GM18951 (cell line): Measurements from ENCODE around the gene LMCD1.

Experiments
- POLR2A ChIP-seq: IDR thresholded peaks from 4 replicates; pipeline ENCODE4 v1.6.1; 2011; ENCODE audit warnings: mild to moderate bottlenecking; ENCODE audit not compliant: insufficient read length, insufficient read depth; ENCODE audit errors: extremely low read depth
- in situ Hi-C: fragments of 300-500 bp; cut with MboI; formaldehyde crosslinking; loops from one replicate; pipeline ENCODE4 v1.12.0; 2022; ENCODE audit warnings: low sequenced_read_pairs, mixed read lengths, inconsistent platforms; ENCODE audit not compliant: unreplicated experiment

The LMCD1 gene

GRCh38 chr3:8557298-8557697 is 55.7 kb downstream of the LMCD1 start:
- no peak for TF ChIP-seq POLR2A

GRCh38 chr3:8558645-8559044 is 57.0 kb downstream of the LMCD1 start:
- in situ Hi-C loops = no loop called here
- TF ChIP-seq POLR2A = no peak

More at GRCh38 chr3:8557298-8557697, 55.7 kb downstream of the LMCD1 start:
- in situ Hi-C loops = no loop called here

DNA sequence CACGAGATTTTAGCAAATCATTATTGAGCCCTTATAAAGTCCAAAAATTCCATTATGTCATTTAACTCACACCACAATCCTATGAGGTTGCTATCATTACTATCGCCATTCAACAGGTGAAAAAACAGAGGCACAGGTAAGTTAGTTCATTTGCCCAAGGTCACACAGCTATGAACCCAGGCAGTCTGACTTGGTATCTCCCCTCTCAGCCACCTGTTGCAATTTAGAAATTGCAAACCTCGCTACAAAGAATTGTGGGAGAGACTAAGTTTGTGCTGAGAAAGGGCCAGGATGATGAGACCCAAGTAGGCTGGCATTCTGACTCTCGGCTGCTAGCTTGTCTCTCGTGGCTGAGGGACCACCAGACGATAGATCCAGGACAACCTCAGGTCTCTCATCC is 57.7 kb downstream of the LMCD1 start:
- in situ Hi-C loops = no loop called here
- no peak for TF ChIP-seq POLR2A

GRCh38 chr3:8560366-8561007 is 58.9 kb downstream of the LMCD1 start:
- no peak for TF ChIP-seq POLR2A
- in situ Hi-C loops = no loop called here

DNA sequence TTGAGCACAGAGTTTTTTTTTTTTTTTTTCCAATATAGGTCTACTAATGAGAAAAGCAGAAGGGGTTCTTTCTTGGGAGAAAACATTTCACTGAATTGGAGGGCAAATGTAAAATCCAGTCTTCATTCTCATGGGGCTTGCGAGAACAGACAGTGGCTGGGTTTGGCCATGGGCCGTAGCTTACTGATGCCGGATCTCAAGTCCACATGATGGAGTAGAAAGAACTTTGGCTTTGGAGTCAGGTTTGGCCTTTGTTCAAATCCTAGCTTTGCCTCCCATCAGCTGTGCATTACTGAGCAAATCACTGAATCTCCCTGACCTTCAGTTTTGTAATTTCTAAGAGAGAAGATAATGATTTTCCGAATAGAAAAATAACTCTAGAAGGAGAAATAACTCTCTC is 59.7 kb downstream of the LMCD1 start:
- TF ChIP-seq POLR2A = no peak
- in situ Hi-C loops = no loop called here

DNA sequence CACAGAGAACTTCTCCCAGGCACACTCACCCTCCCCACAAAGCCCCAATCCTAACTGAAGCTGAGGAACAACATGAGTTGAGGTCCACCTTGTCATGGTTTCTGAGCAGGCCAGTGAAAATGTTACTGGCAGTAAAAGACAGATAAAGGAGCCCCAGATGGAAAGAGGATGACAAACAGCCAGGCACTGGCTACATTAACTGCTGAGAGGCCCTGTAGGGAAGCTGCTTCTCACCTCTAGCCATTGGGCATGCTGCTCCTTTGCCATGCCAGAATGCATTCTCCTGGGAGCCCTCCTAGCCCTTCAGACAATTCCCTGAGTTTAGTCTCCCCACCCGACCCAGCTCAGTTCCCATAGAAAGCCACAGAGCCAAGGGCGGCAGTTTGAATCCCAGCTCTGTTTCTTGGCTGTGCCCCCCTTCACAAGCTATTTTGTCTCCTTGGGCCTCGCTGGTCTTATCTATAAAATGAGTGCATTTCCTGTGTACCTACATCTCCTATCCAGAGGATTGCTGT is 60.5 kb downstream of the LMCD1 start:
- in situ Hi-C loops = no loop called here
- TF ChIP-seq POLR2A = no peak

GRCh38 chr3:8563146-8563545 is 61.5 kb downstream of the LMCD1 start:
- TF ChIP-seq POLR2A = no peak
- in situ Hi-C loops = no loop called here

GRCh38 chr3:8563597-8563996 is 62.0 kb downstream of the LMCD1 start:
- no peak for TF ChIP-seq POLR2A
- in situ Hi-C loops = no loop called here

DNA sequence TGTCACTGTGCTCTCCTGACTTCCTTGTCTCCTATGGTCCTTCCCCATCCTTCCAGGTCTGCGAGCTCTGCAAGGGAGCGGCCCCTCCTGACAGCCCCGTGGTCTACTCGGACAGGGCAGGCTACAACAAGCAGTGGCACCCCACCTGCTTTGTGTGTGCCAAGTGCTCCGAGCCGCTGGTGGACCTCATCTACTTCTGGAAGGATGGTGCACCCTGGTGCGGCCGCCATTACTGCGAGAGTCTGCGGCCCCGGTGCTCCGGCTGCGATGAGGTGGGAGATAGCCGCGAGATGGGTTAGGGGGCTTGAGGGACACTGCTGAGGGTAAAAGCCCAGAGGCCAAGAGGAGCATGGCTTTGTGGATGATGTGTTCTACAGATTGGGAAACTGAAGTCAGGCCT is 63.8 kb downstream of the LMCD1 start:
- in situ Hi-C loops = no loop called here
- TF ChIP-seq POLR2A = no peak

DNA sequence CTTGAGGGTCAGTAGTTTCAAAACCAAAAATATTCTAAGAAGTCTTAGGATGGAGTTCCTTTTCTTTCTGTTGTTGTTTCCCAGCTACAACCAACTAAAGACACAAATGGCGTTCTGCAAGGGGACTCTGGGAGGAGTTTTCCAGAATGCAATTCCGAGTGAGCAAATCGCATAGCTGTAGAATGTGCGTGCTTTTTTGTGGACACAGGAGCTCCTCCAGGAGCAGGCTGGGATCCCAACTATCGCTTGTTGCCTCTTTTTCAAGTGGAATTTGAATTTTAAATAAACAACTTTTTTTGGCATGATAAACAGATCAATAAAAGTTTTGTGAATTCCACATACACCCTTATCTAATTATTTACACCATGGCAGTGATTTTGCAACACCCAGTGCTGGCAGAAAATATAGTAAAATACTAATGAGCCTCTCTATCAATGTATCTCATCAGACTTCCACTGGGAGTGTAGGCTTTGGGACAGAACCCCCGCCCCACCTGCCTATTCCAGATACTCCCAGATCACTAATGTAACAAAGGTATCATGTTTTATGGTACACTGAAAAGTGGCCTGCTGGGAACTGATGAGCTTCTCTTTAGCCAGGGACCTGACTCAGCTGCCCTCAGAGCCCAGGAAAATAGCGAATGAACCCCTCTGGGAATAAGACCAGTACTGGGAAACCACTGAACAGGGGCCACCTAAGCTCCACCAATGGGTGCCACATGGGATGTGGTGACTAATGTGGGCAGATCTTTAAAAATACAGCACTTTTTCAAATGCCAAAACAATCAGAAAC is 66.4 kb downstream of the LMCD1 start:
- in situ Hi-C loops = no loop called here
- no peak for TF ChIP-seq POLR2A

DNA sequence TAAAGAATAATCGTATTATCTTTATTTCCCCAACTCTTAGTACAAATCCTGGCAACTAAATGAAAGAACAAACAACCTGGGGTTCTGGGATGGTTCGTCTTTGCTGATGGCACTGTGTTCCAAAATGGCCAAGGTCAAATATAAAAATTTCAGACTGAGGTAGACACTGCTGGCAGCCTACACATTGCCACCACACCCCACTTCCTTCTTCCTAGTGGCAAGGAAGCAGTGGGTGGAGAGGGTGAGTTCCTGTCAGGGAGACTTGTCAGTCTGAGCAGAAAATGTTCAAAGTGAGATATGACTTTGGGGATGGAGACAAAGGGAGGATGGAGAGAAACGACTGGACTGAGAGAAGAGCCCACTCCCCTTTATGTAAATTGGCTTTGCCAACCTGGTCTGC is 69.6 kb downstream of the LMCD1 start:
- in situ Hi-C loops = no loop called here
- no peak for TF ChIP-seq POLR2A

- in situ Hi-C loops = no loop called here
- no peak for TF ChIP-seq POLR2A
Measured at GRCh38 chr3:8573342-8573926, 71.8 kb downstream of the LMCD1 start.

DNA sequence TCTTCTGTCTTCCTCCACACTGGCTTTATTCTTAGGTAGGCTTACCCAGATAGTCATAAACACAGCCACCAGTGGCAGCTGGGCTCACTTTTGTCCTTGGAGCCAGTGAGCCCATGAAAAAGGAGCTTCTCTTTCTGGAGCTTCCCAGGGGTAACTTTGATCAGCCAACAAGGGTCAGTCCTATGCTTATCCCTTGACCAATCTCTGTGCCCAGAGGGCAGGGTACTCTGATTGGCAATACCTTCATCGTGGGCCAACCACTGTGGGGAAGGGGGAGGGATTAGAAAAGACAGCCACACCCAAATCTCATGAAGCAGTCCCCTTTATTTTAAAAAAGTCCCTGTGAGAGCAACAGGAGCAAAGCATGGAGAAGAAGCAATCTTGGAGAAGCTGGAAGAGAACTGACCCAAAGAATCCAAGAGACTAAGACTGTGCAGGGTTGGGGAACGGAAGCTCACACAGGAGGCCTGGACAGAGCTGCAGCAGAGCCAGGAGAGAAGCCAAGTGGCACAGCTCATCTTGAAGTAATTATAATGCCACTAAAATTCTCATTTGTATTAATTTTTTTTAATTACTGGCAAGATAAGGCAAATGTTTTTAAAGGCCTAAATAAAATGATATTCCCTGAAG is 72.5 kb downstream of the LMCD1 start:
- in situ Hi-C loops = no loop called here
- TF ChIP-seq POLR2A = no peak
